GM19238 (cell line): ENCODE measurements around the gene BAG3.
"Not testable (repeated sequence)": the region's sequence is repeated elsewhere in the genome, so short reads cannot be mapped to it uniquely, and the experiment has no call there.

Experiments
- DNase-seq: peaks from one replicate; pipeline ENCODE4 v3.0.0; 2011; ENCODE audit warnings: low spot score; ENCODE audit not compliant: insufficient read length

Gene BAG3

GRCh38 chr10:119689016-119689580, 37.9 kb downstream of the BAG3 start:
- no peak for DNase-seq

- no peak for DNase-seq
These were observed 40.5 kb downstream of the BAG3 start for GRCh38 chr10:119691726-119692125.

GRCh38 chr10:119693262-119693957, 42.2 kb downstream of the BAG3 start:
- no peak for DNase-seq

GRCh38 chr10:119694608-119695007, 43.4 kb downstream of the BAG3 start:
- DNase-seq, result no peak

- DNase-seq, result no peak
These were observed 49.3 kb downstream of the BAG3 start for GRCh38 chr10:119700321-119700954.

GRCh38 chr10:119701861-119702260, 50.7 kb downstream of the BAG3 start:
- no peak for DNase-seq

- DNase-seq, result no peak
These were observed 51.4 kb downstream of the BAG3 start for GRCh38 chr10:119702583-119702982.

- DNase-seq, result no peak
These were observed 52.8 kb downstream of the BAG3 start for GRCh38 chr10:119703903-119704508.

- DNase-seq, result no peak
These were observed 54.3 kb downstream of the BAG3 start for GRCh38 chr10:119705434-119705831.

GRCh38 chr10:119706521-119707278, 55.5 kb downstream of the BAG3 start:
- DNase-seq, result no peak

- DNase-seq, result not testable (repeated sequence)
These were observed 56.2 kb downstream of the BAG3 start for GRCh38 chr10:119707331-119707730.

GRCh38 chr10:119710935-119711334, 59.8 kb downstream of the BAG3 start:
- not testable (repeated sequence) for DNase-seq

GRCh38 chr10:119713744-119714483, 62.7 kb downstream of the BAG3 start:
- DNase-seq, result no peak

GRCh38 chr10:119714484-119714816, 63.3 kb downstream of the BAG3 start:
- DNase-seq, result no peak

- DNase-seq, result no peak
These were observed 64.7 kb downstream of the BAG3 start for GRCh38 chr10:119715628-119716505.

- DNase-seq, result no peak
These were observed 72.0 kb downstream of the BAG3 start for GRCh38 chr10:119723161-119723560.

GRCh38 chr10:119723624-119724023, 72.4 kb downstream of the BAG3 start:
- no peak for DNase-seq

GRCh38 chr10:119724593-119725516, 73.7 kb downstream of the BAG3 start:
- peak; percentile 18 for DNase-seq

- DNase-seq, result no peak
These were observed 74.3 kb downstream of the BAG3 start for GRCh38 chr10:119725517-119725827.
